ENCODE data around the gene NKD1.

- TF ChIP-seq POLR2A (IDR thresholded peaks at IDR 0.05; ENCODE audit: low read depth) (no peak), CTCF (IDR thresholded peaks at IDR 0.05) (no peak), EP300 (IDR thresholded peaks at IDR 0.05) (no peak), POLR2AphosphoS5 (IDR thresholded peaks at IDR 0.05) (no peak)
Observed at GRCh38 chr16:50646345-50646744, 98.1 kb downstream of the NKD1 start.
